Skin of body (tissue), 2 donors: ENCODE measurements around the gene CMBL. TPM values are rescaled to one million over a fixed set of nuclear protein-coding genes. Genes with fewer than 3 reads are reported as not detected.

Experiments
- small RNA-seq: library from RNA; depleted of rRNA; stranded (forward); fragments of <200 nt; gene quantifications from one replicate; pipeline ENCODE3, GENCODE V24; 2014; ENCODE audit warnings: low replicate concordance
- total RNA-seq: library from RNA; depleted of rRNA; stranded (reverse); fragments of >200 nt; gene quantifications from one replicate; pipeline ENCODE4 v1.2.3, GENCODE V29; 2014

Gene CMBL
- total RNA-seq, 1 donor from 2014 or later: 16.9 TPM

Small RNAs within 50 kb of the gene (small RNA-seq; reads per million reads assigned to genes)
- gene RF00019: not detected

Other genes with a start within 250 kb of the CMBL start
- 19.5 TPM for gene ATPSCKMT, start 58.0 kb downstream of the CMBL start, total RNA-seq
- 161 TPM for gene CCT5, start 57.6 kb downstream of the CMBL start, total RNA-seq
- 118 TPM for gene MARCHF6, start 45.8 kb upstream of the CMBL start, total RNA-seq
- 0.79 TPM for gene ROPN1L, start 134.0 kb upstream of the CMBL start, total RNA-seq